ENCODE measurements around the gene NEK9.
"Not testable (repeated sequence)": the region's sequence is repeated elsewhere in the genome, so short reads cannot be mapped to it uniquely, and the experiment has no call there.

NEK9 gene

GRCh38 chr14:75143761-75144527, 17.1 kb upstream of the NEK9 start:
- no peak for DNase-seq

GRCh38 chr14:75142494-75142893, 15.6 kb upstream of the NEK9 start:
- DNase-seq: no peak

GRCh38 chr14:75141967-75142366, 15.1 kb upstream of the NEK9 start:
- DNase-seq: no peak

GRCh38 chr14:75141062-75141461, 14.2 kb upstream of the NEK9 start:
- DNase-seq: no peak

- no peak for DNase-seq
These were observed 13.8 kb upstream of the NEK9 start for GRCh38 chr14:75140620-75141019.

- DNase-seq: no peak
These were observed 12.3 kb upstream of the NEK9 start for GRCh38 chr14:75139185-75139584.

- DNase-seq: no peak
These were observed 11.6 kb upstream of the NEK9 start for GRCh38 chr14:75138492-75138891.

- no peak for DNase-seq
These were observed 7.8 kb upstream of the NEK9 start for GRCh38 chr14:75134644-75135043.

- no peak for DNase-seq
These were observed 6.7 kb upstream of the NEK9 start for GRCh38 chr14:75133597-75133996.

GRCh38 chr14:75132382-75133086, 5.7 kb upstream of the NEK9 start:
- DNase-seq: peak; percentile 85

GRCh38 chr14:75128596-75128990, 1.7 kb upstream of the NEK9 start:
- peak; percentile 21 for DNase-seq

GRCh38 chr14:75127903-75128595, 1.2 kb upstream of the NEK9 start:
- DNase-seq: no peak

GRCh38 chr14:75127474-75127820, 599 bp upstream of the NEK9 start:
- not testable (repeated sequence) for DNase-seq

GRCh38 chr14:75126121-75126544, 715 bp downstream of the NEK9 start:
- DNase-seq: no peak

- DNase-seq: no peak
These were observed 1.2 kb downstream of the NEK9 start for GRCh38 chr14:75125617-75126016.

- no peak for DNase-seq
These were observed 2.9 kb downstream of the NEK9 start for GRCh38 chr14:75123991-75124390.

- DNase-seq: no peak
These were observed 5.3 kb downstream of the NEK9 start for GRCh38 chr14:75121552-75121951.

GRCh38 chr14:75120541-75121291, 6.1 kb downstream of the NEK9 start:
- DNase-seq: no peak

- DNase-seq: no peak
These were observed 7.8 kb downstream of the NEK9 start for GRCh38 chr14:75119056-75119455.

- DNase-seq: no peak
These were observed 12.8 kb downstream of the NEK9 start for GRCh38 chr14:75113932-75114539.

- no peak for DNase-seq
These were observed 17.0 kb downstream of the NEK9 start for GRCh38 chr14:75109877-75110276.

GRCh38 chr14:75107186-75107585, 19.7 kb downstream of the NEK9 start:
- no peak for DNase-seq

- no peak for DNase-seq
These were observed 25.4 kb downstream of the NEK9 start for GRCh38 chr14:75101491-75101890.

Data from NCI-H2107 (cell line).